SKM-1 treated with dmso at 0.1 percent for 144 hours (cell line): ENCODE results near the gene HAVCR1.

ENCODE experiments used
- DNase-seq: peaks from one replicate; lab custom pipeline; 2025; ENCODE audit not compliant: unreplicated experiment; lab: John Stamatoyannopoulos, UW

Gene HAVCR1

DNA sequence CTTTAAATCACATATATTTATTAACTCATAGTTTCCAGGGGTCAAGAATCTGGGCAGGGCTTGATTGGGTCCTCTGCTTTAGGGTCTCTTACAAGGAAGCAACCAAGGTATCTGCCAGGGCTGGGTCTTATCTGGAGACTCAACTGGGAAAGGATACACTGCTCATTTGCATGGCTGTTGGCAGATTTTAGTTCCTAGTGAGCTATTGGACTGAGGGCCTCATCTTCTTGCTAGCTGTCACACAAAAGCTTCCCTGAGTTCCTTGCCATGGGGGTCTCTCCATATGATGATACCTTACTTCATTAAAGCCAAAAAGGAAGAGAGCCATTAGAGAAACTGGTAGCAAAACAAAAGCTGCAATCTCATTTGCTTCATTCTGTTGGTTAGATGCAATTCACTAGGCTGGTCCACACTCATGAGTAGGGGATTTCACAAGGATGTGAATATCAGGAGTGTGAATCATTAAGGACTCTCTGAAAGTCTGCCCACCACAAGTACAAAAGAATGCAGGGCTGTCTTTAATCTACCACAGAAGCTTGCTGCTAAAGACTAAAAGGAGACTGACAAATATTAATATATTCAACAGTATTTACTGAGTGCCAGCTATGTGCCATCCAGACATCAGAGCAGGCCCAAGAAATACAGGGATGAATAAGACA is 53.9 kb downstream of the HAVCR1 start:
- DNase-seq, result no peak

DNA sequence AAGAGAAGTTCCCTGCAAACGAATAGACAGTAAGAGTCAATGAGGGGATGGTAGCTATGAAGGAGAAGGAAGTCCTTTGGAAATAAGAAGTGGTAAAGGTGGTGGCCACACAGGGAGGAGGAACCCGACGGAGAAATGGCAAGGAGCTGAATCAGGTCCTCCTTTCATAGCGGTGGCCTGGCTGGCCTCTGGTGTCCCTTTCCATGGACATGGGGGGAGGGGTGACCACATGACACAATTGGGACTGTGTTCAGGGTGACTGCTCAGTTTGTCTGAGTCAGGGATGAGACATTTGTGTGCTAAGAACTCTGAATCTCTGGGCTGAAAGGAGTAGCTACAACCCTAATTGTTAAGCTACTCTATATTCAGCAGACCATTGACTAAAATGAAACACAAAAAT is 67.2 kb downstream of the HAVCR1 start:
- DNase-seq, result peak; percentile 74

DNA sequence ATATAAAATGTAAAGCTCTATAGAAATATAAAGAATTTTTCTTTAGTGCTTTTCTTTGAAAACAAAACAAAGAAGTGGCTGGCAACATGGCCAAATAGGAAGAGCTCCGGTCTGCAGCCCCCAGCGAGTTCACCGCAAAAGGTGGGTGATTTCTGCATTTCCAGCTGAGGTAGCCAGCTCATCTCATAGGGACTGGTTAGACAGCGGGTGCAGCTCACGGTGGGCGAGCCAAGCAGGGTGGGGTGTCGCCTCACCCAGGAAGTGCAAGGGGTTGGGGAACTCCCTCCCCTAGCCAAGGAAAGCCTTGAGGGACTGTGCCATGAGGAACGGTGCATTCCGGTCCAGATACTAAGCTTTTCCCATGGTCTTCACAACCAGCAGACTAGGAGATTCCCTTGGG is 74.9 kb downstream of the HAVCR1 start:
- no peak for DNase-seq

DNA sequence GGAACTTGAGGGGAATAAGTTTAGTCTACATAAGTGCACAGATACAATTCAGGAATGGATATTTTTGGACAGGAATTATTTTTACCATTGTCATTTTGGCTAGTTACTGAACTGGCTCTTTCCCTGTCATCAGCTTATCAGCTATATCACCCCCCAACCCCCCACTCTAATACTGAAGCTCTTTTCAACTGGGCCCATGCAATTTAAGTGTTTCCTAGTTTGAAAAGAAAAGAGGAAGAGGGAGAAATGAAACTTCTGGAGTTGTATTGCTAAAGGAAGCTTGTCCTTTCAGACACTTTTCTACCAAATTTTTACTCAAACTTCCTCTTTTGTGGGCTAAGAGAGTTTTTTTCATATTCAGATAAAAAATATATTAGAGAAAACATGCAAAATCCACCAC is 77.4 kb downstream of the HAVCR1 start:
- DNase-seq, result peak; percentile 92
